SK-N-SH (cell line): ENCODE data around the gene ELMO1.

Experiments
- CTCF ChIP-seq: fragments of 200-600 bp; sonication (generic); IDR thresholded peaks from 2 replicates; pipeline ENCODE4 v1.6.1; 2017; ENCODE audit warnings: antibody characterized with exemption, mild to moderate bottlenecking, moderate library complexity
- MAX ChIP-seq: IDR thresholded peaks from 2 replicates; pipeline ENCODE4 v1.4.0; 2012; ENCODE audit warnings: low read depth
- MEF2A ChIP-seq: IDR thresholded peaks from 2 replicates; pipeline ENCODE4 v1.4.0; 2012; ENCODE audit warnings: low read depth, borderline replicate concordance
- RAD21 ChIP-seq: IDR thresholded peaks from 2 replicates; pipeline ENCODE4 v1.6.1; 2012; ENCODE audit warnings: mild to moderate bottlenecking, low read length
- RXRA ChIP-seq: IDR thresholded peaks from 2 replicates; pipeline ENCODE4 v1.4.0; 2012; ENCODE audit warnings: low read depth, mild to moderate bottlenecking, borderline replicate concordance
- TCF12 ChIP-seq: IDR thresholded peaks from 2 replicates; pipeline ENCODE4 v1.4.0; 2012

DNA sequence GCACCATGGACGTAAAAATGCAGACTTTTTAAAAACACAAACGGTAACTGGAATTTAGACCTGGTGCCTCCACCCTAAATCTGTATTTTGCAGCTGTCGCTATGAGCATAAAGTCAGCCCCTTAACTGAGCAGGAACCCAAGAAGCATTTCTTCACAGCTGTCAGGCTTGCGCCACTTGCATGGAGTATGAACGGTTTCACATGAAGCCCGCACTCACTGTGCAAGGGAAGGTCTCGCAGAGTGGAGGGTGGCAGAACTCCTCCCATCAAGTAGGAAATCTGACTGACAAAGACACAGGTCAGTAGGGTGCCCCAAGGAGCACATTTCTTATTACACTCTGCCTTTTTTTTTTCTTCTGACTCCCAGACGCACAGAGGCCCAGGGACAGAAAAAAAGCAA is 58.5 kb downstream of the ELMO1 start:
- TF ChIP-seq MAX (no peak), CTCF (no peak), TCF12 (no peak), MEF2A (no peak), RAD21 (no peak), RXRA (no peak)
